ENCODE measurements around the gene MAN1B1.

Gene MAN1B1

DNA sequence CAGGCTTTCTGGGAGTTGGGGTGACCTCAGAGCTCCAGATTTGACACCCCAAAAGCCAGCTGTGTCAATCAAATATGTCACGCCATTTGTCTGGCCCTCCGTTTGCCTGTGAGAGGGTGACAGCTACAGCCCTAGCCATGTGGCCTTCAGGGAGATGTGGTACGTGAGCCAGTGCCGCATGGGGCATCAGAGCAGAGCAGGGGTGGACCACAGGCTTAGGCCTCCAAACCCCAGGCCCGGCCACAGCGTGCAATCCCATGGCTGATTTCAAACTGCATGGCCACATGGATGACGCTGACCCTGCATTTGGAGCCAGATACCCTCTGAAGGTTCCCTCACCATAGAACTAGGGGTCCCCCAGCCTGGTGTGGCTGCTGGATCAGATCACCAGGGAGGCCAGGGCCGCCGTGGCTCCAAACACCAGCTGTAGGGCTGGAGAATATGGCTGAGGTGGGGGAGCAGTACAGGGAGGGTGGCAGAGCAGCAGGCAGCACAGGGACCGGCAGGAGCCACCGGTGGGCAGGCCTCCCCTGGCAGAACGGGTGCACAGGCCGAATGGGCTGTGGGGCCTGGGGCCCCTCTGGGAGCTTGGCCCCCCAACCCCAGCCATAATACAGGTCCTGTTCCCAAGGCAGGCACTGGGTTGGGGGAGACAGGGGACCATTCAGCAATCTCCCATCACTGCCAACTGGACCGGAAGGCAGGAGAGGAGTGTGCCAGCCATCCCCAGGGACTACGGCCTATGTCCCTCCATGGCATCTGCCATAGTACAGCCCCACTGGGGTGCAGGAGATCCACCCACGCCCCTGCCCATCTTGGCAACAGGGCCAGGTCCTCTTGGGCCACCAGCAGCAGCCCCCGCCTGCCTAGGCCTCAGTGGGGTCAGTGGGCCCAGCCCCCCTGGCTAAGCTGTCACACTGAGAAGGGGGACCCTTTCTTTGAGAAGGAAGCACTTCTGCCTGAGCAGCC is 18.0 kb upstream of the MAN1B1 start:
- DNase-seq, result peak in 1 of 58 donors; percentile 29

GRCh38 chr9:137069508-137070091 is 17.2 kb upstream of the MAN1B1 start:
- DNase-seq, result no peak

GRCh38 chr9:137070201-137070905 is 16.4 kb upstream of the MAN1B1 start, which contains the start of gene SAPCD2:
TSS of gene SAPCD2 (minus strand) at chr9:137070557. CDS start at chr9:137070460, 97 bp downstream.
- peak in 56 of 58 donors; percentile 22 to 91 (median 78) for DNase-seq

DNA sequence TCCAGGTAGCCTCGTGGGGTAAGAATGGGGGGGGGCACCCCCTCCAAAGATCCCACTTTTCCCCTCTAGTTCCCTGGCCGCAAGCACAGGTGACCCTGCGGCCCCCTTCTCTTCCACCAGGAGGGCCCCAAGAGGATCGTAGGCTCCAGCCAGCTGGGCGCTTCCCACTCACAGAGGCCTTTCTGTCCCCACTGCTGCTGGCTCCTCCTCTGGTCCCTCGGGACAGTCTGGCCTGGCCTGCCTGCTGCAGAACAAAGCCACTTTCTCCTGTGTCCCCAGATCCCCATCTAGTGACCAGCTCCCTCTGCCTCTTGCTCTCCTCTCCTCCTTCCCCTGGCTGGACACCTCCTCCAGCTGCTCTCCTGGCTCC is 15.9 kb upstream of the MAN1B1 start:
- peak in 53 of 58 donors; percentile 25 to 92 (median 77) for DNase-seq

DNA sequence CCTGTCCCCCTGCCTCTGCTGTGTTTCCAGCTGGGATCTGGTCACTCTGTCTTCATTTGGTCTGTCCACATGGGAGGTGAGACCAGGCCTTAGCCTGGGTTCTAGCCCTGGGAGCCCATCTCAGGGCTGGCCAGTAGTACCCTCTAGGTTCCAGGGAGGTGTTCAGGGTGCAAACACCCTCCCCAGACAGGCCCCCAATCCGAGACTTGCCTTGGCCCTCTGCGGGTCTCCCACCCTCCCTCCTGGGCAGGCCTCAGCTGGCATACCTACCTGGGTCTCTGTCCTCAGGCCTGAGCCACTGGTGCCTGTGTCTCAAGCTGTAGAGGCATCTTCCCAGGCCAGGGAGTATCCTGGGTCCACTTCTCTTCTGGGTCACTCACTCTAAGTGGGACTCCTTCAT is 15.5 kb upstream of the MAN1B1 start:
- DNase-seq, result no peak

GRCh38 chr9:137073992-137074399 is 12.8 kb upstream of the MAN1B1 start:
- no peak for DNase-seq

- no peak for DNase-seq
Observed at GRCh38 chr9:137074657-137075274, 12.0 kb upstream of the MAN1B1 start.

- DNase-seq, result no peak
Observed at GRCh38 chr9:137075275-137075775, 11.5 kb upstream of the MAN1B1 start.

- DNase-seq, result no peak
Observed at GRCh38 chr9:137076636-137077009, 10.2 kb upstream of the MAN1B1 start.

DNA sequence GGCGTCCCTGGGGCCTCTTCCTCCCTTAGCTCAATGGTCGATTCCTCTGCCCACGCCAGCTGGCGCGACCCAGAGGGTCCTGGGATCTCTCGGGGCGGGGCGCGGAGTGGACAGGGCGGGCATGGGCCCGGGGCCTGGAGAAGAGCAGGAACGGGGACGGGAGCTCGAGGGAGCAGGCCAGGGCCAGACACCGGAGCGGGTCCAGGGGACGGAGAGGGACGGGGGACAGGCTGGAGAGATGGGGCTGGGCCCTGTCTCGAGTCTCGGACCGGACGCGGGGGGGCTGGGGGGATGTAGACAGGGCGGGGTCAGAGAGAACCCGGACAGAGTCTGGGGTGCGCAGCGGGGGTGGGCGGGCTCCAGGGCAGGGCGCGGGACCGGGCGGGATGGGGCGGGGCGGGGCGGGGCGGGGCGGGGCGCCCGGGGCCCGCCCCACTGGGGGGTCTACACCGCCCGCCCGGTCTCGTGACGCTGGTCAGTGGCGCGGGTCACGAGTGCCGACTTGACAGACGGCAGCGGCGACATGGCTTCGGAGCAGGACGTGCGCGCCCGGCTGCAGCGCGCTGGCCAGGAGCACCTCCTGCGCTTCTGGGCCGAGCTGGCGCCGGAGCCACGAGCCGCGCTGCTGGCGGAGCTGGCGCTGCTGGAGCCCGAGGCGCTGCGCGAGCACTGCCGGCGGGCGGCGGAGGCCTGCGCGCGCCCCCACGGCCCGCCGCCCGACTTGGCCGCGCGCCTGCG is 9.6 kb upstream of the MAN1B1 start, which contains the start of gene UAP1L1:
UAP1L1 (plus strand) TSS at position 508 of the 738 bp plus-strand sequence; CDS start at position 524, 16 bp downstream.
- DNase-seq, result peak in 54 of 58 donors; percentile 19 to 90 (median 72)

DNA sequence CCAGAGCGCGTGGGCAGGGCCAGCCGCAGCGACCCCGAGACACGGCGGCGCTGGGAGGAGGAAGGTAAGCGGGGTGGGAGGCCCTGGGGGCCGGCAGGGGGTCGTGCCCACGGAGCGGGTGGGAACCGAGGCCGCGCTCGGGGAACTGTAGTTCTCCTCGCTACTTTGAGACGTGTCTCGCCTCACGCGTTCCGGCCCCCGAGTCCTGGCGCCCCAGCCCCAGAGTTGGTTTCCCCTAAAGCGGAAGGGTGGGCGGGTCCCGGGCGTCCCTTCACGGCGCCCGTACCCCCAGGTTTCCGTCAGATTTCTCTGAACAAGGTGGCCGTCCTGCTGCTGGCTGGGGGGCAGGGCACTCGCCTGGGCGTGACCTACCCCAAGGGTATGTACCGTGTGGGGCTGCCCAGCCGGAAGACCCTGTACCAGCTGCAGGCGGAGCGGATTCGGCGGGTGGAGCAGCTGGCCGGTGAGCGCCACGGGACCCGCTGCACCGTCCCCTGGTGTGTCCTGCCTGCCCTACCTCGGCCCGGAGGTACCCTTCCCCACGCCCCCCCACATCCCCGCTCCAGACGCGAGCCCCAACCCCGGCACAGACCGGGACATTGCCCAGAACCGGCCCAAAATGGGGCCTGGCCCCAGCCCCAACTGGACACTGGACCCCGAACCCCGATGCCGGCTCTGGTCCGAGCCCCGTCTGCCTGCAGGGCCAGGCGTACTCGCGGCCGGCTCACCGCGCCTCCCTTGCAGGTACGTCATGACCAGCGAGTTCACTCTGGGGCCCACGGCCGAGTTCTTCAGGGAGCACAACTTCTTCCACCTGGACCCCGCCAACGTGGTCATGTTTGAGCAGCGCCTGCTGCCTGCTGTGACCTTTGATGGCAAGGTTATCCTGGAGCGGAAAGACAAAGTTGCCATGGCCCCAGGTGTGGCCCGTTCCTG is 8.8 kb upstream of the MAN1B1 start:
- peak in 1 of 58 donors; percentile 19 for DNase-seq

GRCh38 chr9:137078701-137079400 is 7.9 kb upstream of the MAN1B1 start:
- no peak for DNase-seq

GRCh38 chr9:137079401-137079787 is 7.4 kb upstream of the MAN1B1 start:
- no peak for DNase-seq

- no peak for DNase-seq
Observed at GRCh38 chr9:137080260-137081122, 6.3 kb upstream of the MAN1B1 start.

DNA sequence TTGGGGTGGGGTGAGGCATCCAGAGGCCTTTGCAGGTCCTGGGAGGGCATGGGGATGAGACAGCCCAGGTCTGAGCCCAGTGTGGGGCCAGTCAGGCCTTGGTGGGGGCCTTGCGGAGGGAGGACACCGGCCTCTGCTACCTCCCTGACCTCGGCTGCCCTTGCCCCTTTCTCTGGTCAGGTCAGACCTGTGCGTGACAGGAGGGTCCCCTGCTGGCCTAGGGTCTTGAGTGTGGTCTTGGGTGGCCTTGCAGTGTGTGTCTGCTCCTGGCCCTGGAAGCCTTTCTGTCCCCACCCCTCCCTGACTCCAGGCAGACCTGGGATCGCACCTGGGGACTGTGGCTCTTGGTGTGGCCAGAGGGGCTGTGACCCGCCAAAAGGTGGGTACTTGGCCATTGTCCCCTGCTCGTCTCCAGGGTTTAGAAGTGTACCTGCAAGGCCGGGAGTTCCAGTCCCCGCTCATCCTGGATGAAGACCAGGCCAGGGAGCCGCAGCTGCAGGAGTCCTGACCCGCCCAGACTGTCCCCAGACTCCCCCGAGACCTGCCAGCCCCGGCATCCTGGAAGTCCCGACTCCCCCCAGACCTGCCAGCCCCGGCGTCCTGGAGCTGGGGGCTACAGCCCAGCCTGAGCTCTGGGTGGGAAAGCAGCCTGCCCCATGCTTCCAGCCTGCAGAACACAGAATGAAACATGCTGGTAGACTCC is 4.4 kb upstream of the MAN1B1 start:
- no peak for DNase-seq

GRCh38 chr9:137082925-137083290 is 3.9 kb upstream of the MAN1B1 start:
- no peak for DNase-seq
